ENCODE results near the gene SLC12A4. TPM values are rescaled to one million over a fixed set of nuclear protein-coding genes. Genes with fewer than 3 reads are reported as not detected.

SLC12A4 gene
- total RNA-seq, 5 donors from 2014 or later (not counting 1 experiment from before 2014, with no cell fraction given): 23.3 to 39.6 (median 33.7) TPM

DNA sequence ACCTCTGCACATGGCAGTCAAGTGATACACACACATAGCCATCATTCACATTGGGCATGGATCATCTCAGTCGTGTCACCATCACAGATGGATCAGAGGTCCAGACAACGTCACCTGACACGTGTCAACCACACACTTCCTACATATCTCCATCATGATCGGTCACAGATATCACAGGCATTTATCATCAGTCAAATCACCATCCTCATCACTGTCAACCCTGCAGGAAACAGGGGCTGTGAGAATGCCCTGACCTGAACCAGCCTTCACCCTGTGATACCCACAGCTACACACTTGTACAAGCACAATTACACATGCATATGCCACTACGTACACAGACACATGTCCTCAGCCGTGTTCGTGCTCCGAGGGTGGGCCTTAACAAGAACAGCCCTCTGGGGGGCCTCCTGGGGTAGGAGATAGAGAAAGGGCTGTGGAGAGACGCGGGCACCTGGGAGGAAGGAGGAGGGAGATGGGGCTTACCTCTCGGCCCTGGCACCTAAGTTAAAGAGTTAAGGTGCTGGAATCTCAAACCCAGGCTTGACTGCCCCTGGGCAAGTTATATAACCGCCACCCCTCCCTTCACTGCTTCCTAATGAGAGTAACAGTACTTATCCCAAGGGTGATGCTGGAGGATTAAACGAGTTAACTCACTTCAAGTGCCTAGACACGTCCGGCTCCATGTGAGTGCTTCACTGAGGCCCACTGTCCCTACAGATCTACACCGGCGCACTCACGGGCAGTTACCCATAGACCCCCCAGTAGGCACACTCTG lies 1.1 kb downstream of the SLC12A4 start:
- Histone ChIP-seq H3K9me3 (no peaks in the 10 kb centered on the region), H3K27ac (ENCODE audit: low read length) (no peak overlapping the region), H3K27me3 (replicated peaks in 1 of 2; ENCODE audit: control insufficient read depth in 2 of 2, extremely low read depth in 1 of 2, insufficient read depth in 2 of 2, low read length in 1 of 2) (no peaks in the 10 kb centered on the region), H3K36me3 (ENCODE audit: control insufficient read depth in 2 of 2, extremely low read depth in 1 of 2, insufficient read depth in 1 of 2, low read length in 1 of 2) (peaks cover 0 to 4% of the 10 kb centered on the region in 2 donors), H3K4me1 (ENCODE audit: control insufficient read depth in 1 of 2, extremely low read depth in 1 of 2, insufficient read depth in 2 of 2, low read length in 2 of 2) (peaks cover 10 to 28% of the 10 kb centered on the region in 2 experiments), H3K4me3 (ENCODE audit: control insufficient read depth in 1 of 2, extremely low read depth in 1 of 2, low read length in 1 of 2) (peak overlapping the region; percentile 58 to 73)
- DNase-seq: peak in 10 of 35 experiments; percentile 3 to 44 (median 20)
- WGBS (ENCODE audit: insufficient coverage): 23% methylated on average over 5 of the region's 18 CpGs
- no peak for ATAC-seq (replicated peaks in 1 of 4)
- ChIA-PET POLR2A (interaction anchor here in 1 of 2 donors (0.7 kb wide), 1 partner anchor 151 kb away, joined by 3 read pairs; no protein-coding TSS in a partner anchor), CTCF (no interaction called here)
- Mint-ChIP-seq H3K9me3 (no peaks in the 10 kb centered on the region), H3K4me1 (peaks cover 21 to 36% (median 23%) of the 10 kb centered on the region in 3 donors), H3K27me3 (no peaks in the 10 kb centered on the region), H3K4me3 (peak overlapping the region; percentile 85 to 98 (median 94)), H3K36me3 (peaks cover 7% of the 10 kb centered on the region), H3K27ac (peak overlapping the region; percentile 90 to 91)

GRCh38 chr16:67966549-67967182 lies 1.8 kb downstream of the SLC12A4 start:
- WGBS (ENCODE audit: insufficient coverage): 88% methylated on average over 1 of the region's 3 CpGs
- POLR2A ChIA-PET: interaction anchor here in 1 of 2 donors (0.7 kb wide), 1 partner anchor 151 kb away, joined by 3 read pairs; no protein-coding TSS in a partner anchor
- Mint-ChIP-seq H3K27ac (peak overlapping the region in 1 of 2 donors; percentile 91), H3K4me1 (peaks cover 21 to 36% (median 23%) of the 10 kb centered on the region in 3 donors), H3K36me3 (peaks cover 7% of the 10 kb centered on the region), H3K9me3 (no peaks in the 10 kb centered on the region), H3K4me3 (peak overlapping the region; percentile 85 to 98 (median 94)), H3K27me3 (no peaks in the 10 kb centered on the region)
- Histone ChIP-seq H3K27ac (ENCODE audit: low read length) (no peak overlapping the region), H3K4me3 (ENCODE audit: control insufficient read depth in 1 of 2, extremely low read depth in 1 of 2, low read length in 1 of 2) (no peak overlapping the region), H3K9me3 (no peaks in the 10 kb centered on the region), H3K4me1 (ENCODE audit: control insufficient read depth in 1 of 2, extremely low read depth in 1 of 2, insufficient read depth in 2 of 2, low read length in 2 of 2) (peaks cover 10 to 28% of the 10 kb centered on the region in 2 experiments), H3K36me3 (ENCODE audit: control insufficient read depth in 2 of 2, extremely low read depth in 1 of 2, insufficient read depth in 1 of 2, low read length in 1 of 2) (peaks cover 0 to 10% of the 10 kb centered on the region in 2 donors), H3K27me3 (replicated peaks in 1 of 2; ENCODE audit: control insufficient read depth in 2 of 2, extremely low read depth in 1 of 2, insufficient read depth in 2 of 2, low read length in 1 of 2) (no peaks in the 10 kb centered on the region)
- no peak for DNase-seq
- CTCF ChIA-PET: interaction anchor here in 1 of 2 donors (0.5 kb wide), 1 partner anchor 86 kb away, joined by 6 read pairs; no protein-coding TSS in a partner anchor
- ATAC-seq (replicated peaks in 1 of 4): no peak

DNA sequence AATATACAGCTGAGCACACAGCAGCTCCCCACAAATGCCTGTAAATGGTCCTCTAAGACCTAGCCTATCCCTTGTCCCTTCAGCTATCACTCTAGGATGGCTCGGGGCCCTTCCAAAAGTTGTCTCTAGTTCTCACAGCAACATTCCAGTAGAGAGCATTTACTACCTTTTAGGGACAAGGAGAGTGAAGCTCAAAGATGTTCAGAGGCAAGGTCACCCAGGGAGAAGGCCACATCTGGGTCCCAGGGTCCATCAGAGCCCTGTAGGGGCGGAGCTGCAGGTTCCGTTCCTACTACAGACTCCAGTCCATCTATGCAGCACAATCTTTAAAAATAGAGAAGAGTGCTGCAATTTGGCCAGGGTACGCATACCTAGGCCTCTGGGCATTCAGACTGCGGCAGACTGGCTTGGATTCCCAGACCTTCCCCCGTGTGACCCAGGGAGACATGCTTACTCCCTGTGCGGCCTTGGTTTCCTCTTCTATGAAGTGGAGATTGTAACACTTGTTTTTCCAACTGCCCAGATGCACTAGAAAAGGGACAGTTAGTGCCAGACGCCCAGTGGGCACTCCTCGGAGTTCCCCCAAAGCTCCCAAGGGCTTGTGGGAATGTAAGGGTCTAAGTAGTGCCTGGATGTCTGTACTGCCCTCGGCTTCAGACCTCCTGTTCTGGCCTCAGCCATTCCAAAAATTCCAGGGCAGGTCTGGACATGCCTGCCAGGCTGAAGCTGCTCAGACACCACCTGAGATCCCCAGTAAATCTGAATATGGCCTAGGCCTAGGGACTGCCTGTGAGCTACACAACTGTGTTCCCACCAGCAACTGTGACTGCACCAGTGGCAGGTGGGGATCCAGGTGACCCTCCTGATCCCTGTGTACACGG lies 2.5 kb downstream of the SLC12A4 start:
- Mint-ChIP-seq H3K27ac (no peak overlapping the region), H3K4me1 (peaks cover 21 to 36% (median 23%) of the 10 kb centered on the region in 3 donors), H3K36me3 (peaks cover 9% of the 10 kb centered on the region), H3K27me3 (no peaks in the 10 kb centered on the region), H3K4me3 (peak overlapping the region in 2 of 3 donors; percentile 85 to 98), H3K9me3 (no peaks in the 10 kb centered on the region)
- DNase-seq: no peak
- CTCF ChIA-PET: interaction anchor here (0.5 to 0.6 kb wide), 3 partner anchors 28 to 87 kb away, joined by 4 to 6 read pairs (median 4); no protein-coding TSS in a partner anchor
- Histone ChIP-seq H3K27me3 (replicated peaks in 1 of 2; ENCODE audit: control insufficient read depth in 2 of 2, extremely low read depth in 1 of 2, insufficient read depth in 2 of 2, low read length in 1 of 2) (no peaks in the 10 kb centered on the region), H3K9me3 (no peaks in the 10 kb centered on the region), H3K36me3 (ENCODE audit: control insufficient read depth in 2 of 2, extremely low read depth in 1 of 2, insufficient read depth in 1 of 2, low read length in 1 of 2) (peaks cover 0 to 16% of the 10 kb centered on the region in 2 donors), H3K27ac (ENCODE audit: low read length) (no peak overlapping the region), H3K4me1 (ENCODE audit: control insufficient read depth in 1 of 2, extremely low read depth in 1 of 2, insufficient read depth in 2 of 2, low read length in 2 of 2) (peaks cover 10 to 28% of the 10 kb centered on the region in 2 experiments), H3K4me3 (ENCODE audit: control insufficient read depth in 1 of 2, extremely low read depth in 1 of 2, low read length in 1 of 2) (no peak overlapping the region)
- ATAC-seq (replicated peaks in 1 of 4): no peak
- POLR2A ChIA-PET: interaction anchor here in 1 of 2 donors (0.6 kb wide), 2 partner anchors 18 to 29 kb away, joined by 3 read pairs; no protein-coding TSS in a partner anchor
- 98% methylated on average over 10 of the region's 11 CpGs for WGBS (ENCODE audit: insufficient coverage)

DNA sequence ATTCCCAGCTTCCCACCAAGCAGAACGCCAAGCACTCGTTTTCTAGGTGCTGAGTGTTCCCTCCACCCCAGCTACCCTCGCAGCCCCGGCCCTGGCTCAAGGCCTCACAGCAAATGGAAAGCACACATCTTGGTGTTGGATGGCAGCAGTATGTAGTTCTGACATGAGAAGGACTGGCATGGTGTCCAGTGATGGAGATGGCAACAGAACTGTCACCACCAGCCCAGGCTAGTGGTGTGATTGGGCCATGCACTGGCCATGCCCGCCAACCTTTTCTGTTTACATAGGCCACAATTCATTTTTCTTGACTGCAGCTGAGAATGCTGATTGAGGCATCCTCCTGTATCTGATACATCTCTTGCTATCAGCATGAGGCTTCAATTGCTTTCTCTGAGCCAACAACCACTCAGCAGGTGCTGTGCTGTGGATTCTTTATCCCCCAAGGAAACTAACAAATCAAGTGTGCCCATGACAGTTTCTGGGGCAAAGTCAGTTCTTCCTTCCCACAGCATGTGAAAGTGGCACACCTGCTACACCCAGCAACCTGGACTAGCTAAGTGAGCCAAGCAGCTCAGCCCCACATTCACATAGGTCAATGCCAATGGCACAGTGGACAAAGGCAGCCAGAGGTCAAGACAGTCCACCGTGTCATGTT lies 3.8 kb downstream of the SLC12A4 start:
- DNase-seq (no peak), ATAC-seq (replicated peaks in 1 of 4) (no peak)
- Mint-ChIP-seq H3K9me3 (no peaks in the 10 kb centered on the region), H3K36me3 (peaks cover 15% of the 10 kb centered on the region), H3K27me3 (no peaks in the 10 kb centered on the region), H3K4me3 (no peak overlapping the region), H3K27ac (no peak overlapping the region), H3K4me1 (peaks cover 18 to 36% (median 21%) of the 10 kb centered on the region in 3 donors)
- H3K36me3 ChIP-seq (ENCODE audit: control insufficient read depth in 2 of 2, extremely low read depth in 1 of 2, insufficient read depth in 1 of 2, low read length in 1 of 2): peaks cover 7 to 26% of the 10 kb centered on the region in 2 donors
- ChIA-PET POLR2A (no interaction called here), CTCF (interaction anchor here in 1 of 2 donors (0.7 kb wide), 1 partner anchor 320 kb away, joined by 3 read pairs; no protein-coding TSS in a partner anchor)
- no peaks in the 10 kb centered on the region for H3K9me3 ChIP-seq
- no peak overlapping the region for H3K27ac ChIP-seq (ENCODE audit: low read length)
- 87% methylated on average over 2 of the region's 6 CpGs for WGBS (ENCODE audit: insufficient coverage)
- no peaks in the 10 kb centered on the region for H3K27me3 ChIP-seq (replicated peaks in 1 of 2; ENCODE audit: control insufficient read depth in 2 of 2, extremely low read depth in 1 of 2, insufficient read depth in 2 of 2, low read length in 1 of 2)
- no peak overlapping the region for H3K4me3 ChIP-seq (ENCODE audit: control insufficient read depth in 1 of 2, extremely low read depth in 1 of 2, low read length in 1 of 2)
- H3K4me1 ChIP-seq (ENCODE audit: control insufficient read depth in 1 of 2, extremely low read depth in 1 of 2, insufficient read depth in 2 of 2, low read length in 2 of 2): peaks cover 10 to 27% of the 10 kb centered on the region in 2 experiments

GRCh38 chr16:67963662-67964321 lies 4.6 kb downstream of the SLC12A4 start:
- POLR2A ChIA-PET: no interaction called here

More at GRCh38 chr16:67963662-67964321, 4.6 kb downstream of the SLC12A4 start:
- no peak overlapping the region for H3K27ac ChIP-seq (ENCODE audit: low read length)
- CTCF ChIA-PET: interaction anchor here in 1 of 2 donors (0.7 kb wide), 1 partner anchor 320 kb away, joined by 3 read pairs; no protein-coding TSS in a partner anchor
- no peaks in the 10 kb centered on the region for H3K27me3 ChIP-seq (replicated peaks in 1 of 2; ENCODE audit: control insufficient read depth in 2 of 2, extremely low read depth in 1 of 2, insufficient read depth in 2 of 2, low read length in 1 of 2)
- no peaks in the 10 kb centered on the region for H3K27me3 Mint-ChIP-seq
- DNase-seq (no peak), ATAC-seq (replicated peaks in 1 of 4) (no peak)
- no peak overlapping the region for H3K4me3 Mint-ChIP-seq
- H3K4me1 ChIP-seq (ENCODE audit: control insufficient read depth in 1 of 2, extremely low read depth in 1 of 2, insufficient read depth in 2 of 2, low read length in 2 of 2): peaks cover 7 to 19% of the 10 kb centered on the region in 2 experiments
- H3K4me1 Mint-ChIP-seq: peaks cover 15 to 29% (median 17%) of the 10 kb centered on the region in 3 donors
- no peak overlapping the region for H3K4me3 ChIP-seq (ENCODE audit: control insufficient read depth in 1 of 2, extremely low read depth in 1 of 2, low read length in 1 of 2)
- no peak overlapping the region for H3K27ac Mint-ChIP-seq
- no peaks in the 10 kb centered on the region for H3K9me3 Mint-ChIP-seq
- peaks cover 15% of the 10 kb centered on the region for H3K36me3 Mint-ChIP-seq
- 95% methylated on average over 32 of the region's 32 CpGs for WGBS (ENCODE audit: insufficient coverage)
- peaks cover 10 to 33% of the 10 kb centered on the region in 2 donors for H3K36me3 ChIP-seq (ENCODE audit: control insufficient read depth in 2 of 2, extremely low read depth in 1 of 2, insufficient read depth in 1 of 2, low read length in 1 of 2)
- H3K9me3 ChIP-seq: no peaks in the 10 kb centered on the region

All from T-cell (primary cell).